HFF-Myc (cell line): ENCODE measurements around the gene NHERF2.

Experiments
- DNase-seq: peaks from one replicate; pipeline ENCODE4 v3.0.0-alpha.2; 2011; ENCODE audit warnings: low read depth; ENCODE audit errors: extremely low read depth
- H3K4me3 ChIP-seq: replicated peaks from 2 replicates; pipeline ENCODE4 v1.5.1; 2011; ENCODE audit warnings: low read depth, mild to moderate bottlenecking, control low read depth, low read length
- CTCF ChIP-seq: IDR thresholded peaks from 2 replicates; pipeline ENCODE4 v1.5.1; 2012; ENCODE audit warnings: mild to moderate bottlenecking, low read depth, low read length, control low read depth; ENCODE audit errors: missing control alignments

The NHERF2 gene

DNA sequence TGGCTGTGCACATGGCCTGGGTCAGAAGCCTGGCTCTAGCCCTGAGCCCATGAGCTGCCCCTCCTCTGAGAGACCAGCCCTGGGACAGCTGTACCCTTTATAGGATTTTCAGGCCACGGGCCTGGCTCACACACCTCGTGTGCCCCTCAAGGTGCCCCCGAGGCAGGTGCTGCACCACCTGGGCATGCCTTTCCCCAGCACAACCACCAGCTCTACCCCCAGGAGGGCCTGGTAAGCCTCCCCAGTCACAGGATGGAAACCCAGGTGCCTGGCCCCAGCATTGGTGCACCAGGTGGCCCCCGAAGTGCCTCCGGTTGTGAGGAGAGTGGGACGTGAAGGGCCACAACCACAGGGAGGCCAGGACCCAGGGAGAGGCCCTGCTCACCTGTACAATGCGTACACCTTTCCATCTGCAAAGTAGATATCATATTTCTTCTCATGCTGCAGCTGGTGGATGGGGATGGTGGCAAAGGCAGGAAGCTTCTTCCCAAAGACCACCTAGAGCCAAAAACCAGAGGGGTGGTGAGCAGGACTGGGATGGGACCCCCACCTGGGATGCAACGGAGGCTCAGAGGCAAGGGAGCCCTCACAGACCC, 23.4 kb upstream of the NHERF2 start:
- no peak overlapping the region for H3K4me3 ChIP-seq
- no peak for DNase-seq
- no peak for TF ChIP-seq CTCF

- H3K4me3 ChIP-seq = peak overlapping the region; percentile 9; the same call in 1 of the 2 replicates
- no peak for DNase-seq
- peak; percentile 97 for TF ChIP-seq CTCF
Measured at GRCh38 chr16:2003827-2004641, 22.7 kb upstream of the NHERF2 start.

DNA sequence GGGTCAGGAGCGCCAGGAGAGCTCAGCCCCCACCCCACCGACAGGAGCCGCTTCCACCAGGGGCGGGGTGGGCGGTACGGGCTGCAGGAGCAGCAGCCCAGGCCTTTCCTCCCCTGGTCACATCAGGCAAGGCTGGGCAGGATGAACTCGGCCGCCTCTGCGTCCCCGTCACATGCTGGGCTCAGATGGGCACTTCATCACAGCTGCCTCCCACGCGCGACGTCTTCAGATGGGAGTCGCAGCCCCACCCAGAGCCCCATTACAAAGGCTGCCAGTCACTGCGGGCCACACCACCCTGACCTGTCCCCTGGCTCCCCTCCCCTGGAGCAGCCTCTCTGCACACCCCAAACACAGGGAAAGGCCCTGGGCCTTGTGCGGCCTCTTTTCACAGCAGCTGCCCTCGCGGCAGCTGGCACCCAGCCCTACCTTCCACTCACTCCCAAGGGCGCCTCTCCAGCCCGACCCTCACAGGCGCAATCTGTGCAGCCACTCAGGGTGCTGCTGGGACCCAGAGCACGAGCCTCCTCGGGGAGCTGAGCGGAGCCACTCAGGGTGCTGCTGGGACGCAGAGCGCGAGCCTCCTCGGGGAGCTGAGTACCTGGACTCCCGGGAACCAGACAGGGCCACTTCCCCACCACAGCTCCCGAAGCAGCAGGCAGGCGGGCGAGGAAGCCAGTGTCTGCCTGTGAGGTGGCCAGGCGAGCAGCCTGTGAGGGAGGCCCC, 21.7 kb upstream of the NHERF2 start:
- no peak overlapping the region for H3K4me3 ChIP-seq

GRCh38 chr16:2005646-2006045, 21.1 kb upstream of the NHERF2 start:
- TF ChIP-seq CTCF = no peak
- H3K4me3 ChIP-seq = no peak overlapping the region
- no peak for DNase-seq

More for the DNA sequence above, 21.7 kb upstream of the NHERF2 start:
- no peak for DNase-seq
- TF ChIP-seq CTCF = no peak

DNA sequence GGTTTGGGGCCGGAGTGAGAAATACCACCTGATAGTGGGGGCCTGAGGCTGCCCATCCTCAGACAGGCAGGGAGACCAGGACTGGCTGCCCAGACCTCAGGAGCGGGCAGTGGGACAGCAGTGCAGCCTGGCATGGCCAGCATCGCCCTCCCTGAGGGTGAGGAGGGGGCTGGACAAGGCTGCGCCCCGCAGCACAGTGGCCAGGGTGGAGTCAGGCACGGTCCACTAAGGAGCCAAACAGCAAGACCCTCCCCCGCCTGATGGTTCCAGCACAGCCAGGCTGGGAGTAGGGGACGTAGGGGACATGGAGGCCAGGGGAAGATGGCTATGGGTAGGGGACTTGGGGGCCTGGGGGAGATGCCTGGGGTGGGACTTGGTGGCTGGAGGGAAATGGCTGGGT, 20.4 kb upstream of the NHERF2 start:
- DNase-seq = no peak
- H3K4me3 ChIP-seq = no peak overlapping the region
- no peak for TF ChIP-seq CTCF

DNA sequence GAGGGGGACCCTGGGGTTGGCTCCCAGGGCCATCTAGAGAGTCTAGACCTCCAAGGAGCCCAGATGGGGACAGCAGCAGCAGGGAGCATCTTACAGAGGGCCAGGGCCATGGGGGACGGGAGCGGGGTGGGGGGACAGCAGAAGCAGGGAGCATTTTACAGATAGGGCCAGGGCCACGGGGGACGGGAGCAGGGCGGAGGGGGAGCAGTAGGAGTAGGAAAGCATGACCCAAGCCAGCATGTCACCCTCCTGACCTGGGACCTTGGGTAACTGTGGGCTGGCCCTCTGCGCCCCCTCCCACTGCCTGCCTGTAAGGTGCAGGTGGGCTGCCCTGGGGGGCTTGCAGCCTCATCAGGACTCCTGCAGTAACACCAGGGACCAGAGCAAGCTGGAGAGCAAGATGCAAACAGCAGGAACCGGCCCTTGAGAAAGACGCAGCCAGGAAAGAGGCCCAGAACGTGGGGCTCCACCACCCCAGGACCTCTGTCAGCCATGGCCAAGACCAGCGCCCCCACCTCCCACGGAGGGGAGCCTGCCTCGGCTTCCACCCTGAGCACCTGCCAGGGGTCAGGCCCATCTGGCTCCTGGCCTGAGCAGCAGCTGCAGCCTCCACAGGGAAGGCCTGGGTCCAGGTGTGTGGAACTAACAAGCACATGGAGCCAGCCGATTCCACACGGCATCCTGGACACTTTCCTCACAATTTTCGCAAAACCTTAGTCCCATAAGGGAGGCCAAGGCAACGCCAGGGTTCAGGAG, 19.4 kb upstream of the NHERF2 start:
- no peak for DNase-seq
- TF ChIP-seq CTCF = no peak
- peak overlapping the region; percentile 69 for H3K4me3 ChIP-seq
